ENCODE measurements around the gene KCNJ15.

Gene KCNJ15

DNA sequence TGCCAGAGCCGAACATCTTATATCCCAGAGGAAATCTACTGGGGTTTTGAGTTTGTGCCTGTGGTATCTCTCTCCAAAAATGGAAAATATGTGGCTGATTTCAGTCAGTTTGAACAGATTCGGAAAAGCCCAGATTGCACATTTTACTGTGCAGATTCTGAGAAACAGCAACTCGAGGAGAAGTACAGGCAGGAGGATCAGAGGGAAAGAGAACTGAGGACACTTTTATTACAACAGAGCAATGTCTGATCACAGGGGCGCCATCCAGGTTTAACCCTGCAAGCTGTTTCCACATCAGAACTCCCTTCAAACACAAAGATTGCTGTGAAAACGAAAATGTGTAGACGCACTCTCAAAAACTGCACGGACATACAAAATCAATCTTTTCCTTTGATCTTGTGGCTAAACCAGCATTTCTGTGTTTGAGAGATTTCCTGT is 43.4 kb downstream of the KCNJ15 start:
- no peak for DNase-seq

DNA sequence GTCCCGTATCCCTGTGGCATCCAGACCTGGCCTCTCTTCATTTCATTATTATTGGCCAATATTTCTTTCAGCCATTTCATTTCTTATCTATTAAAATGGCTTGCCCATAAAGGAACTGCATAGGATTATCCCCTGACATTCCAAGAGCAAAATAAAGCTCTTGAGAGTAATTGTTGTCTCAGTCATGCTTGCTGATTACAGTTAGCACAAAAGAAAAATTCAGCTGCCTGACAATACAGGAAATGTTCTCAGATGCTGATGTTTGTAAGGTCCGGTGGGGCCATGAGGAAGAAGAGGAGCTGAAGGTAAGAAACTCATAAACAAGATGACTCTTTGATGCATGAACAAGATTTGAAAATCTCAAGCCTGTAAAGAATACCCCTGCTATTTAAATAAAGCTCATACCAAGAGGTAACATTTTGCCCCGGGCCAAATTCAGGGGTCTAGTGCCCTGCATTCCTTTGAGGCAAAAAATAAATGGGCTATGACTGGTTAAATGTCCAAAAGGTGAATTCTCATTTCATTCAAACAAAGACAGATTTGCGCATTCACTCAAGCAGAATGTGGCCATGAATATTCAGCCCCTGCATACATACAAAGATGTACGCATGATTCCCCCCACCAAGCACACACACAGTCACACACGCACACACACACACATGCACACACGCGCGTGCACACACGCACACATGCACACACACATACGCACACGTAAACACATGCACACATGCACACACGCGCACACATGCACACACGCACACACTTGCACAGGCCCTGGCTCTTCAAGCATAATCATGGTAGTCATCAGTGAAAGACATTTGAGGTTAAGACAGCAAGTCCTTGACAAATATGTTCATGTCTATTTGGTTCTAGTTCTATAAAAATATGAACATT is 44.8 kb downstream of the KCNJ15 start:
- DNase-seq: no peak

DNA sequence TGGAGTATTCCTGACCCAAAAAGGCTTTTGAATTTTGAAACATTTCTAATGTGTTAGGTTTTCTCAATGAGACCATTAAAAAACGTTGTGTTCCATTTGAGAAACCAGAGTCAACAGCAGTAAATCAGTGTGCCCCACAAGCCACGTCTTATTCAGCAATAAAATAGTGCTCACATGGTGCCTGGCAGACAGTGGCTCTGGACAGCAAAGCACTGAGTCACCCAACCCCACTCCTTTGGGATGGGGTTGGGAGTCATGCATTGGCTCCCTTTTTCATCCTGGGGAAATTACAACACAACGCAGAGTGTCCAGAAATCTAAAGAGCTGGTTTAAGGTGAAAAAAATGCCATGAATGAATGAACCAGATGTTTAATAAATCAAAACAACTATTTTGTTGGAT is 46.5 kb downstream of the KCNJ15 start:
- DNase-seq: no peak

DNA sequence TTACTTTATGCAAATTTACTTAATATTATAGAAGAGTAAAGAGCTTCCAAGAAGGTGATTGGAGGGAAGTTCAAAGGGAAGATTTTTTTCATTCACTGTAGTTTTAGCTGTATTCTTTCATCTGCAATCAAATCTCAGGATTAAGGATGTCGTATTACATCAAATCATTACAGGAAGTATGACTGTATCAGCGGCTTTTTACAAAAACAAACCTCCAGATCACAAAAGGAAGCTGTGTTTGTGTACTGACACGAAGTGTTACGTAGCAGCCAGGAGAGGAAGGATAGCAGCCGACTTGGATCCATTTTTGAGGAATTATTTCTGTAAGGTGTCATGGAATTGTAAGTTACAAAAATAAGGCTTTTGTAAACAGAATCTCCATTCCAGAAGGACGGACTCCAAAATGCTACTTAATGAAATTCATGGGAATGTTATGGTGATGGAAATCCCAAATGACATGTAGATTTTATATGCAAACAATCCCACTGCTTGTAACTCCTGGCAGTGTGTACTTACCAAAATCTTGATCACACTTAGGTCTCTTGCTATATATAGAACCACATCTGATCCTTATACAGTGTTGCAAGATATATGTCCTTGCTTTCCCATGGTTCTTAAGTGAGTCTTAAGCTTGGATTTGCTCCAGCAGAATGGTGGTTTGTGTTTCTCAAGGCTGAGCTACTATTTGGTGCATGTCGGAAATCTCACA is 49.8 kb downstream of the KCNJ15 start:
- DNase-seq: no peak

DNA sequence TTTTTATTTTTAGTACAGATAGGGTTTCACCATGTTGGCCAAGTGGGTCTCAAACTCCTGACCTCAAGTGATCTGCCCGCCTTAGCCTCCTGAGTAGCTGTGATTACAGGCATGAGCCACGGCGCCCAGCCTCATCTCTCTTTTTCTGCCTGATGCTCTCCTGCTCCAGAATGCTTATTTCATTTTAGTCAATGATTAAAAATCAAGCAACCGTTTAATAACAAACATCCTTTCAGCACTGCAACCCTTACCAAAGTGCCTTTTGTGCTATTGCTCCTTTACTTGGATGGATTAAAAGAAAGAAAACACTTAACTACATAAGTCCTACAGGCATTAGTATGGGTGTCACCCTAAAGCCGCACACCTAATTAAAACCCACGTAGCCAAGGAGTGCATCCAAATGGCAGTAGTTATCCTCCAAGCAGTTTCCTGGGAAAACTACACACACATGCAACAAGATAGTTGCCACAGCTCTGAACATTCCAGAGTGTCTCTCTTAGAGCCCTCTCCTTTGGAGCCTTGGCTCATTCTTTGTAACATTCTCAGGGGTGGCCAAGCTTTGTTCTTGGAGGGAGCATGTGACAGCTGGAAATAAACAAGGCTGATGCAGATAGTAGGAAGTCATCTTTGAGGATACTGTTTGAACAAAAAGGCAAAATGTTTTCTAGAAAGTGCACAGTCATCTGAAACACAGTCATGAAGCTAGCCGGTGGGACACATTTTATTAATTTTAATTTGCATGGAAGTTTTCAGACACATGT is 51.2 kb downstream of the KCNJ15 start:
- no peak for DNase-seq

DNA sequence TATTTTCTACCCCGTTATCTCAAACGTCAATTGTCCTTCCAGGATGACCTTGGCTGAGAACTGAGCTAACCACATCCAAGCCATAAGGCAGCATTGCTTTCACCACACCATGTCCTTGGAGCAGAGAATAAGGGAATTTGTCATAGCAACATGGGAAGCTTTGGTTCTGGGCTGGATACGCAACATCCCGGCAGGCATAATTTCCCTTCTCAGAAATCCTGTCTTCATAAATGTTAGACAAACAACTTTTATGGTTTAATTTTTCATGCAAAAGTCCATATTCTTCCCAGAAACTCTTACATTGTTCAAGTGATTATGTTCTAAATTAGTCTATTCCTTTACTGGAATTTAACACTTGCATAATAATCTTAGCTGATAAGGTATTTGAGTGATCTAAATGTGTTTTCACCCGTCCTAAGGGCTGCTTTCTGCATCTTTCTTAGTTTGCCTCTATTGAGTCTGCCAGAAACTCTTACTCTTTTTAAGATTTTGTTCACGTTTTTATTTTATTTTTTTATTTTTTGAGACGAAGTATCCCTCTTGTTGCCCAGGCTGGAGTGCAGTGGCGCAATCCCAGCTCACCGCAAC is 51.8 kb downstream of the KCNJ15 start:
- no peak for DNase-seq

DNA sequence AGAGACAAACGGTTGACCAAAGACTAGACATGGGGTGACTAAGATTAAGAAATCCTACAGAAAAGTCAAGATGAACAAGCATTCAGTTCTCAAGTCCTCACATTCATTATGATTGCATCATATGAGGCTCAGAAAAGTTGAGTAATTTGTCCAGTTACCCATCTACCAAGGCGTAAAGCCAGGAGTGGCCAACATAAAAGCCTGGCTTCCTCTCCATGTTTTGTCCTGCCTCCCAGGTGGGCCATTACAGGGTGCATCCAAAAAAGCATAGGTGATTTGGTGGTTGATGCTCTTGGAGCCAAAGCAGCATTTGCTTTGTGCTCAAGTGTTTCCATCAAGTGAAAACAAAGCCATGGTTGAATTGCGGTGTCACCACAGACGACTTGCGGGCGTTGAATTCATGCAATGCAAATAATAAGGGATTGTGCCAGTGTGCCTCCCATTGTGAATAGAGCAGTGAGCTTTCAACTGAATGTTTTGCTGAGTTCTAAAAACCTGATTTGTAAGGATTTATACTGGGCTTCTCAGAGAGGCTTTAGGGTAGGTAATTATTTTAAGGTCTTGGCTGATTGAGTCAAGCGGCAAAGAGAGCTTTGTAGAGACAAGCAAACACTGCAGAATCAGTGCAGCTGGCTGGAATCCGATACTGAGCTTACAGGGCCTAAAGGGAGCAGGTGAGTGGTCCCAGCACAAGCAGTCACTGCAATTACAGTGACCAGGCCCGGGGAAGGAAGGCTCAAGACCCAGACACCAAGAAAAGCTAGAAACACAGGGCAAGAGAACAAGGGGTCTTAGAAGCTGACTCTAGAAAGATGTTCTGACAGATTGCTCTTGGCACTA is 54.1 kb downstream of the KCNJ15 start:
- no peak for DNase-seq

DNA sequence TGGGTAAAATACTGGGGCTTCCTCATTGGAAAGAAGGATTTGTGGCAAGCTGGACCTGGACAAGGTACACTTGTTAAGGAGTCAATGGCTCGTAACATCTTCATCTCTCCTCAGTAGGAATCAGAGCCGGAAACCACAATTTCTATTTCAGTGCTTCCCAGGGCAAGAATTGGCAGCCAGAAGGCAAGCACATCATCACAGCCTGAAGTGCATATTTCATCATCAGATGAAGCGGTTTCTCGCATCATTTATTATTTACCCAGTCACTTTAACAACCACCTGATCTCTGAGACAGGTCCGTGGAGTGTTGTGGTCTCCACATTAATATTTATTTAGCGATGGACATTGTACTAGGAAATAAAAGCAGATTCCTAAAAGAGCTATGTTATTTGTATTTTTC is 55.0 kb downstream of the KCNJ15 start:
- DNase-seq: no peak

DNA sequence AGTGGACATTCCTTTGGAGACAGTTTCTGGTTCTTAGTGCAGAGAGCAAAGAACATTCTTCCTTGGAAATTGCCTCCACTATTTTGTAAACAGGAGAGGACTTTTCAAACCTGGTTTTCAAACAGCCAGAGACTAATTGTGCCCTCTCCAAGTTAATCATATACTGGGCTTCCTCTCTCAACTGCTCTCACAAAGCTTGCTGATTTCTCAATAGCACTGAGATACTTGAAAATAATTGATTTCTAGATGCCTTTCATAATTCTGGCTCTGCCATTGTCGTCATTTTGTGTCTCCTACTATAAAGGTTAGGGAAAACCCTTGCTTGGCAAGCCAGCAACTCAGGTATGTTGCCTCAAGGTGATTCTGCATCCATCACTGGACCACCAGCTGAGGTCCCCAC is 56.0 kb downstream of the KCNJ15 start:
- no peak for DNase-seq

DNA sequence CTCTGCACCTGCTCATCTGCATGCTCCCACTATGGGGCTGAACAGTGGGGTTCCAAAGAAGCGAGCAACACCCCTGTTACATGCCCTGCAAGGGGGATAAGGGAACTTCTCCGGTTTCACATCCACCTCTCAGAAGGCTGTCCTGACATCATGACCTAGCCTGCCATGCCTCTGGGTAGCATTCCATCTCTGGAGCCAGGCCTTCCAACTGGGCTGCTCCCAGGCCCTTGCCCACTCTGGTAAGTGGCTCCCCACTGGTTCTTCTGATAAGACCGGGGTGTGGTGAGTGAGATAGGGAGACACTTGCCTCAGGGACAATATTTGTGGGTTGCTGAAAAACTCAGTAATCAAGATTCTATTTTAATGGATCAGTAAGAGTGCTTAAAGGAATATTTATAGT is 57.8 kb downstream of the KCNJ15 start:
- DNase-seq: no peak

DNA sequence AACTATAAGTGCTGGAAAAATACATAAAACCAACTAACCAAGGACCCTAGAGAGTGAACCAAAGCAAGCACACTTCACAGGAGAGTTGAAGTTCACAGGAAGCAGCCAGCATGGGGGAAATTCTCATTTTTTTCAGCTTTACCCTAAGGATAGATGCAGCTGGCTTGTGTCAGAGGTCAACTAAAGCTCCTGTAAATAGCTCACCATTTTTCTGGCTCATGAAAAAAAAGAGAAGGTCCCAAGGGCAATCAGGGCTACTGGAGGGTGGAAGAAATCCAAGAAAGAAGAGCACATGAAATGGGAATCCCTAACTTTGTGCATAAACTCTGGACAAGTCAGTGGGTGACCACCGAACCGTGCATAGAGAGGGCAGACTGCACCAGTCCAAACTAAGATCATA is 58.3 kb downstream of the KCNJ15 start:
- DNase-seq: no peak

DNA sequence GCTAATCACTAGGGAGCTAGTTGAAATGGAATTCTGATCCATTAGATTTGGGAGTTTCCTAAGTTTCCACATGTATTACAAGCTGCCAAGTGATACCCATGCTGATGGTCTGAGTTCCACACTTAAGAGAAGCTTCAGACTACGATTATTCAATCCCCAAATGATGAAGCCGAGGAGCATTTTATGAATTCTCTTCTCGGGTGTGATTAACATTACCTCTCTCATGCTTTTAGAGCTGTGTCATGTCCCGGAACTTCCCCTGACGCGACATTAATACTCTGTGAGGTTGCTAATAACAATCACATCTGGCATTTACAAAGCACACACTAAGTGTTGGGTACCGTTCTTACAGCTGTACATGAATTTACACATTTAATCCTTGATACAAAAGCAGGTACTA is 63.0 kb downstream of the KCNJ15 start:
- no peak for DNase-seq

DNA sequence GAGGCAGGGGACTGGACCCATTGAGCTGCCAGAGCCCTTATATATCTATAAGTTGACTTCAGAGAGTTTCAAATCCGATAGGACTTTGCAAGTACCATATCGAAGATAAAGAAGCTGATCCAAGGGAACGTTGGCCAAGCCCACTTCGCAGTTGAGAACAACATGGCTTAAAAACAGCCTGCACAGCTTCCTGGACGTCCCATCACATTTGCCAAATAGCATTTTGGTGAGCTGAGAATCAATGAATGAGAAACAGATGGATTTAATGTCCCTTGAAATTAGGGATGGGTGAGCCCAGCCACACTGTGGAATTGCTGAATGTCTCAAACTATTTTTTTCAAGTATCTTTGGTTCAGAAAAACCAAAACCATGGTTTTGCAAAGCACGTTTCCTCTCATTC is 64.8 kb downstream of the KCNJ15 start:
- DNase-seq: peak; percentile 17

DNA sequence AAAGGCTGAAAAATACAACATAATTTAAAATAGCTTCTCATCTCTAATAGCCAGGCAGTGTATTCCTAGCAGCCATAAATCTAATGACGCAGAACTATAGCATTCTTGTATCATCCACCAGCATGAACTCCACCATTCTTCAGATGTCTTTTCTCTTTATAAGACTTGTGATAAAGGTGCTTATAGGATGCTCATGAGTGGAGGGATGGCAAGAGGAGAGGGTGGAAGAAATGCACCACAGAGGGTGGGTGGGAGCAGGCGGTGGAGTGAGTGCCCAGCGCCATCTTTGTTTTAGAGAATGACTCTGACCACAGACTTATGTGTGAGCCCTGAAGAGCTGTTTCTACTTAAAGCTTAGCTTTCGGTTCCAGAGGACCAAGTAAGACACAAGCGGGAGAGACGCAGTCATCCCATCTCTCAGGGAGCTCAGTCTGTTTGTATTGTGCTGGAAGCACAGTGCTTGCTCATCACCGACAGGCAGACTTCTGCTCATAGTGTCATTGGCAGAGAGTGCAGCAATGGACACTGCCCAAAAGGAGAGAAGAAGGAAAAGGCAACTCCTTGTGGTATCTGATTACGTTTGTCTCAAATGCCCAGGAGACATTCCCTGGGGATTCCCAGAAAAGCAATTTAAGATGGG is 65.6 kb downstream of the KCNJ15 start:
- no peak for DNase-seq

DNA sequence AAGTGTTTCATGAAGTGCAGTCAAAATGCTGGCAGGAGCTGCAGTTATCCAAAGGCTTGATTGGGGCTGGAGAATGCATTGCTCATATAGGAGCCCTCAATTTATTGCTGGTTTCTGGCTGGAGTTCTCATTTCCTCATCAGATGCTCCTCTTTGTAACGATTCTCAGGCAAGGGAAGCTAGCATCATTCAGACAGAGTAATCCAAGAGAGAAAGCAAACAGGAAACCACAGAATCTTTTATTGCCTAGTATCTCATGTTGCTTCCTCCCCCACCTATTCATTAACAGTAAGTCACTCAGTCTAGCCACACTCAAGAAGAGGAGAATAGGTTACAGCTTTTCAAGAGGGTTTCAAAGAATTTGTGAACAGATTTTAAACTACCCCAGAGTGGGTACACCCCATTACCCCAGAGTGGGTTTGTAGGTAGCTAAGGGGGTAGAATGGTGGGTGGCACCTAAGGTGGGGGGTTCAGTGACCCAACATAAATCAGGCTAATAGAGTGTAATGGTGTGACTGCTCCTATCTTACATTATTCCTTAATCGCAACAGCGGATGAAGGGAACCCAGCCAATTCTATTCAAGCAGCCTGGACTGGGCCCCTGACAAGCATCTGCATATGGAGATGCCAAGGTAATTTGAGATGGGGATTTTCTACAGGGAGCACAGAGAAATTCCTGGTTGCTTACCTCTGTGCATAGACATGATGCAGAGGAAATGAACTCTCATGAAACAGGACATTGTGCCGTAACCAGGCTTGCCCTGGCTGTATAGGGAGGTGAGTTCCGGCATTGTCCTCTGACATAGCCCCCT is 67.1 kb downstream of the KCNJ15 start:
- peak; percentile 55 for DNase-seq

DNA sequence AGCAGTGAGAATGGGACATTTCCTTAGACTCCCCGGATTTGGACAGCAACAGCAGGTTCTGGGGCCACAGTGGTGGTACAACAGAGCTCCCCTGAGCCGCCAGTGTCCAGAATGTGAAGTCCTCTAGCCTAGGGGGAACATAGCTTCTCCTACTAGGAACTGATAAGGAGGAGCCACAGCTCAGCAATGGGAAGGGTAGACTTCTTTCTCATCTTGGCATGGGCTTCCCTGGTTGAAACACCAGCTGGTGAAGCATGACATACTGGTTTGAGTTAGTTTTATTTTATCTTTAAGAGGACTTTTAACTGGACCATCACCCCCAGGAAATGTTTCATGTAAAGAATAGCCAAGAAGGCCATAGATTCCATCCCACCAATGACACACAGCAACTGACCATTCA is 68.4 kb downstream of the KCNJ15 start:
- no peak for DNase-seq

DNA sequence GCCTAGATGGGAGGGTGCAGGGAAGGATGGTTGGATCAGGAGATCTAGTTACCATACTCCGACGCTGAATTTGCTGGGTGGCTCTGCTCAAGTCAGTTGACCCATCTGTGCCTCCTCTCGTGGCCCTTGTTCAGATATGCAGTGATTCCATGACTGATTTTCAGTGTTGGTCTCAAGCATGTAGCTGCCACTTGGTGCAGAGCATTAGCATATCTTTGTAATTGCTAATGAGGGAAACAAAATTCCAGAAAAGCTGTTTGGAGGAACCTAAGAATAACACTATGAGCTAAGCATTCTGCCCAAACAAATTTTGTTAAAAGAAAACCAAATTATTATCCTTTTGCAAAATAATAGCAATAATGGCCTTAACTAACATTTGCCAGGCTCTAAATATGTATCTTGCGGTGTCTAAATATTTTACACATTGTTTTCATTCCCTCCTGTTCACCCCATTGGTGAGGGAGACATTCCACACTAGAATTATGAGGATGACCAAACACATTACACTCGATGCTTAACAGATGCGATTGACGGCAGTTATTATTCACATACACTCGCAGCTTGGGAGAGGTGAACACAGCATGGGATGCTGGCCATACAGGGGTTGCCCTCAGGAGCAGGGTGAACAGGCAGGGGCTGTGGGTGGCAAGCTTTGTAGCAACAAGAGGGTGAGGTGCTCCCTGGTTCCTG is 69.1 kb downstream of the KCNJ15 start:
- DNase-seq: no peak

DNA sequence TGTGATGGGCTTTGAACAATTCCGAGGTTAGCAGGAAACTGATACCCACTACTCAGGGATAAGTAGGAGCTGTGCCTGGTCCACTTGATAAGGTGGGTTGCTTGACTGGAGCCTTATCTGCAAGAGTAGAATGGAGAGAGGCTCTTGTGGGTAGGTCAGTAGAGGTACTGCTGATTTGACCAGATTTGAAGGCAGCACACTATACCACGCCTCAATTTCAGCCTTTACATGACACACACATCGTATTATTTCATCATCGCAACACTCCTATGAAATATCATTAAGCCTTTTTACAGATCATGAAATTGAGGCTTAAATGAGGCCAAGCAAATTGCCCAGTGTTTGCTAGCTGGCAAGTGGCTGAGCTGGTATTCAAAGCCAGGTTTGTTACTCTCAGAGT is 69.6 kb downstream of the KCNJ15 start:
- no peak for DNase-seq

DNA sequence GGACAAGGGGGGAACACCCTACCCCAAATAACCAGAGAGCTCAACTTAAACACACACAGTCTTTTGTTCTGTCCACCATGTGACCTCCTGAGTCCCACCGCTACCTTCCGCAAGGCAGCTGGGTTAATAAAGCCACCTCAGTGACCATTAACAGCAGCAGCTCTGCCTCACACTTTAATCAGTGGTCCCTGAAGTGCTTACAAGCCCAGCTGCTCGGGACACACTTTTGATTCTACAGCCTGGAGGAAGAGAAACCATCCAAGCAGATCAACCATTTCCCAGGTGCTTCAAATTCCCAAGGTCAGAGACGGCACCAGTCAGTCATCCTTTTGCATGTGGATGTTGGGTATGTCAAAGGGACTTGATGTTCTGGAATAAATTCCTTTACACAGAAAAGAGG is 70.1 kb downstream of the KCNJ15 start:
- no peak for DNase-seq

DNA sequence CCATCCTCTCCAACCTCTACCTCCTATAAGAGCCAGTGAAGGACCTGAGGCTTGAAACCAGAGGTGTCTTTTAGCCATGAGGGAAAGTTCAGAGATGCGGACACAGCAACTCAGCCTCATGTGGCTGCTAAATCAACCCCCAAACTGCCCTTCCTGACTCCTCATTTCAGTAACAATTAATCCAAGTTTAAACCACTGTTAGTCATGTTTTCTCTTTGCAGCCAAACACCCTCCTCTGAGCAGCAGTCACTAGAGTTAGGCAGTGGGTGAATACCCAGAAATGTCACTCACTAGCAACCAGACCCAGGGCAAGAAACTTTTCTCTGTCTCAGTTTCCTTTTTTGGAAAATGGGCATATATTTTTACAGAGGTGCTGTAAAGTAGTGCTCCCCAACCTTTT is 71.2 kb downstream of the KCNJ15 start:
- DNase-seq: no peak

Measured in NCI-H446 treated with DMSO at 0.1 percent for 48 hours (cell line).